Measurements from ENCODE around the gene HSPA5. TPM values are rescaled to one million over a fixed set of nuclear protein-coding genes. Genes with fewer than 3 reads are reported as not detected.
A peak's percentile ranks its signal among the peaks of the same experiment; 100 is the strongest.
"Not testable (repeated sequence)": the region's sequence is repeated elsewhere in the genome, so short reads cannot be mapped to it uniquely, and the experiment has no call there.

Gene HSPA5
- total RNA-seq: 100 to 1,000 TPM in 5 of 6 donors, 10 to 100 TPM in 1; 46.1 to 318 (median 183) TPM

- WGBS, 2 donors: 0 to 1% methylated on average over 27 to 56 of the region's 59 CpGs
- peak; percentile 97 to 100 for TF ChIP-seq POLR2AphosphoS5 (IDR thresholded peaks at IDR 0.05)
- TF ChIP-seq, protein P1, sequence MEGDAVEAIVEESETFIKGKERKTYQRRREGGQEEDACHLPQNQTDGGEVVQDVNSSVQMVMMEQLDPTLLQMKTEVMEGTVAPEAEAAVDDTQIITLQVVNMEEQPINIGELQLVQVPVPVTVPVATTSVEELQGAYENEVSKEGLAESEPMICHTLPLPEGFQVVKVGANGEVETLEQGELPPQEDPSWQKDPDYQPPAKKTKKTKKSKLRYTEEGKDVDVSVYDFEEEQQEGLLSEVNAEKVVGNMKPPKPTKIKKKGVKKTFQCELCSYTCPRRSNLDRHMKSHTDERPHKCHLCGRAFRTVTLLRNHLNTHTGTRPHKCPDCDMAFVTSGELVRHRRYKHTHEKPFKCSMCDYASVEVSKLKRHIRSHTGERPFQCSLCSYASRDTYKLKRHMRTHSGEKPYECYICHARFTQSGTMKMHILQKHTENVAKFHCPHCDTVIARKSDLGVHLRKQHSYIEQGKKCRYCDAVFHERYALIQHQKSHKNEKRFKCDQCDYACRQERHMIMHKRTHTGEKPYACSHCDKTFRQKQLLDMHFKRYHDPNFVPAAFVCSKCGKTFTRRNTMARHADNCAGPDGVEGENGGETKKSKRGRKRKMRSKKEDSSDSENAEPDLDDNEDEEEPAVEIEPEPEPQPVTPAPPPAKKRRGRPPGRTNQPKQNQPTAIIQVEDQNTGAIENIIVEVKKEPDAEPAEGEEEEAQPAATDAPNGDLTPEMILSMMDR (IDR thresholded peaks at IDR 0.05): peak in 3 of 6 experiments; percentile 39 to 49 (median 41)
- peak; percentile 56 to 98 (median 97) for TF ChIP-seq POLR2A (IDR thresholded peaks at IDR 0.05)
- TF ChIP-seq EP300 (IDR thresholded peaks at IDR 0.05): peak in 1 of 4 donors; percentile 81
- ATAC-seq (ENCODE audit: low FRiP score in 2 of 2) (peak; percentile 97 to 99), DNase-seq (peak; percentile 97 to 98)
- H3K27me3 ChIP-seq: no peaks in the 10 kb centered on the region
- H3K9me3 ChIP-seq: no peaks in the 10 kb centered on the region
- peaks cover 16 to 39% (median 33%) of the 10 kb centered on the region in 4 donors for H3K36me3 ChIP-seq
- peak within 1 kb of the TSS; percentile 92 to 98 (median 96) for H3K27ac ChIP-seq
- H3K4me1 ChIP-seq: peaks cover 44 to 64% (median 49%) of the 10 kb centered on the region in 4 donors
- peak within 1 kb of the TSS; percentile 62 to 94 (median 81) for H3K4me3 ChIP-seq
These were observed at the start of gene HSPA5 for GRCh38 chr9:125241000-125241862. Gene HSPA5 (minus strand): TSS chr9:125241343. CDS start chr9:125241126, 217 bp downstream.

GRCh38 chr9:125286935-125287433, 45.8 kb upstream of the HSPA5 start:
- WGBS, 2 donors: 92 to 95% methylated on average over 7 of the region's 7 CpGs
- not testable (repeated sequence) for DNase-seq; H3K4me3 ChIP-seq; H3K27ac ChIP-seq; H3K27me3 ChIP-seq; H3K9me3 ChIP-seq; ATAC-seq (ENCODE audit: low FRiP score in 2 of 2); H3K4me1 ChIP-seq
- peaks cover 0 to 15% (median 0%) of the 10 kb centered on the region in 4 donors for H3K36me3 ChIP-seq

DNA sequence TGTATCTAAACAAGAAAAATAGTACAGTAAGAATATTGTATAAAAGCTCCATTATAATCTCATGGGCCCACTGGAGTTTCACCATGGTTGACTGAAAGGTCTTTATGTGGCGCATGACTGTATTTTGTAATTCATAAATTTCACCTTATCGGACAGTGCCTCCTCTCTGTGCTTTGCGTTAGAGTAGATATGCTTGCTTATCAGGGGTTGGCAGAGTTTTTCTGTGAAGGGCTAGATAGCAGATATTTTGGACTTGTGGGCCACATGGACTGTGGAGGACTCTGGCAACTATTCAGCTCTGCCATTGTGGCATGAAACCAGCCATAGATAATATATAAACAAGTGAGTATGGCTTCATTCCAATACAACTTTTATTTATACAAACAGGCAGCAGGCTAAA, 43.7 kb upstream of the HSPA5 start:
- ATAC-seq (ENCODE audit: low FRiP score in 2 of 2) (no peak), DNase-seq (no peak)
- 62 to 65% methylated on average over 3 of the region's 3 CpGs for WGBS, 2 donors
- Histone ChIP-seq H3K4me1 (peaks cover 7 to 10% (median 7%) of the 10 kb centered on the region in 4 donors), H3K36me3 (peaks cover 0 to 17% (median 0%) of the 10 kb centered on the region in 4 donors), H3K4me3 (no peak overlapping the region), H3K27me3 (no peaks in the 10 kb centered on the region), H3K27ac (peak overlapping the region in 1 of 4 donors; percentile 17), H3K9me3 (no peaks in the 10 kb centered on the region)
- TF ChIP-seq EP300 (IDR thresholded peaks at IDR 0.05) (no peak), POLR2A (IDR thresholded peaks at IDR 0.05) (no peak), POLR2AphosphoS5 (IDR thresholded peaks at IDR 0.05) (no peak)
- TF ChIP-seq, protein P1 (IDR thresholded peaks at IDR 0.05): no peak

GRCh38 chr9:125280945-125281344, 39.8 kb upstream of the HSPA5 start:
- no peak overlapping the region for H3K27ac ChIP-seq
- no peak for DNase-seq
- peaks cover 0 to 6% (median 0%) of the 10 kb centered on the region in 4 donors for H3K36me3 ChIP-seq
- H3K4me1 ChIP-seq: peaks cover 4 to 13% (median 7%) of the 10 kb centered on the region in 4 donors
- no peaks in the 10 kb centered on the region for H3K9me3 ChIP-seq
- 63 to 75% methylated on average over 4 of the region's 4 CpGs for WGBS, 2 donors
- H3K4me3 ChIP-seq: no peak overlapping the region
- TF ChIP-seq, protein P1 (IDR thresholded peaks at IDR 0.05): no peak
- TF ChIP-seq EP300 (IDR thresholded peaks at IDR 0.05) (no peak), POLR2AphosphoS5 (IDR thresholded peaks at IDR 0.05) (no peak), POLR2A (IDR thresholded peaks at IDR 0.05) (no peak)
- ATAC-seq (ENCODE audit: low FRiP score in 2 of 2): no peak
- no peaks in the 10 kb centered on the region for H3K27me3 ChIP-seq

GRCh38 chr9:125277411-125277810, 36.3 kb upstream of the HSPA5 start:
- no peaks in the 10 kb centered on the region for H3K27me3 ChIP-seq
- no peaks in the 10 kb centered on the region for H3K9me3 ChIP-seq
- ATAC-seq (ENCODE audit: low FRiP score in 2 of 2) (no peak), DNase-seq (no peak)
- H3K27ac ChIP-seq: no peak overlapping the region
- peaks cover 0 to 6% (median 0%) of the 10 kb centered on the region in 4 donors for H3K36me3 ChIP-seq
- no peak for TF ChIP-seq EP300 (IDR thresholded peaks at IDR 0.05)
- no peak for TF ChIP-seq POLR2AphosphoS5 (IDR thresholded peaks at IDR 0.05)
- TF ChIP-seq, protein P1 (IDR thresholded peaks at IDR 0.05): no peak
- no peak for TF ChIP-seq POLR2A (IDR thresholded peaks at IDR 0.05)
- no peak overlapping the region for H3K4me3 ChIP-seq
- H3K4me1 ChIP-seq: peaks cover 11 to 21% (median 13%) of the 10 kb centered on the region in 4 donors
